GM12878 (cell line): ENCODE results near the gene DNMBP. TPM values are rescaled to one million over a fixed set of nuclear protein-coding genes. Genes with fewer than 3 reads are reported as not detected.

Source experiments
- ATAC-seq: fragments of 200-7000 bp; cut with Tn5 transposase; 3 replicates; pipeline ENCODE4 v1.9.1; 2020; ENCODE audit warnings: mild to moderate bottlenecking, moderate library complexity
- BruUV-seq: library from RNA; stranded (reverse); fragments of 400-500 nt; replicated peaks from 2 replicates; lab custom pipeline; 2021; lab: Mats Ljungman, UMichigan
- CTCF ChIA-PET: fragments of 300-600 bp; sonication (Branson Sonifier 250); formaldehyde crosslinking; extraction: SDS; loops from one replicate; lab custom pipeline; 2021; ENCODE audit warnings: inconsistent platforms; lab: Yijun Ruan, JAX
- POLR2A ChIA-PET: fragments of 350-600 bp; formaldehyde crosslinking; extraction: SDS; loops from one replicate; lab custom pipeline; 2021; ENCODE audit warnings: inconsistent platforms; lab: Charles Lee
- RAD21 ChIA-PET: fragments of 300-600 bp; sonication (Branson Sonifier 250); formaldehyde crosslinking; loops from one replicate; lab custom pipeline; 2023; ENCODE audit warnings: antibody characterized with exemption; ENCODE audit not compliant: unreplicated experiment; lab: Charles Lee
- SMC1A ChIA-PET: fragments of 300-600 bp; sonication (Branson Sonifier 250); formaldehyde crosslinking; loops from one replicate; lab custom pipeline; 2023; ENCODE audit not compliant: unreplicated experiment, uncharacterized antibody; lab: Charles Lee
- DNase-seq: peaks from one replicate; pipeline ENCODE4 v3.0.0-alpha.2; 2011; ENCODE audit warnings: low read depth, low spot score
- FAIRE-seq: peaks from 3 replicates; lab custom pipeline; 2011; peaks lifted over from hg19 to GRCh38; lab: Jason Lieb, UNC
- H2AFZ ChIP-seq: 2 replicates; pipeline ENCODE4 v1.6.0; 2011; ENCODE audit warnings: low read depth, low read length, control low read depth; ENCODE audit not compliant: control insufficient read depth
- H3K27ac ChIP-seq: 2 replicates; pipeline ENCODE4 v1.5.1; 2011; ENCODE audit warnings: control low read depth; ENCODE audit not compliant: control insufficient read depth, insufficient read depth
- H3K27me3 ChIP-seq, 2 experiments: replicated peaks in 1 of 2; 2 replicates each; pipeline versions ENCODE4 v1.6.0 to v1.6.1; 2011; ENCODE audit warnings: low read length in 1 of 2; ENCODE audit not compliant: control insufficient read depth in 2 of 2, insufficient read depth in 2 of 2
- H3K36me3 ChIP-seq, 2 experiments: 2 replicates each; pipeline ENCODE4 v1.5.1; 2011; ENCODE audit warnings: low read length in 1 of 2; ENCODE audit not compliant: control insufficient read depth in 2 of 2, insufficient read depth in 2 of 2
- H3K4me1 ChIP-seq: 2 replicates; pipeline ENCODE4 v1.6.1; 2011; ENCODE audit warnings: mild to moderate bottlenecking, low read length, moderate library complexity, mixed read lengths; ENCODE audit not compliant: control insufficient read depth, insufficient read depth
- H3K4me2 ChIP-seq: 2 replicates; pipeline ENCODE4 v1.6.0; 2011; ENCODE audit warnings: control low read depth; ENCODE audit not compliant: control insufficient read depth, insufficient read depth
- H3K4me3 ChIP-seq: fragments of 200-600 bp; sonication (generic); 2 replicates; pipeline ENCODE4 v1.5.1; 2016
- H3K79me2 ChIP-seq: 2 replicates; pipeline ENCODE4 v1.6.0; 2011; ENCODE audit warnings: low read length; ENCODE audit not compliant: control insufficient read depth, insufficient read depth
- H3K9ac ChIP-seq: 2 replicates; pipeline ENCODE4 v1.8.0; 2011; ENCODE audit warnings: low read length, control low read depth, mixed read lengths; ENCODE audit not compliant: control insufficient read depth, insufficient read depth
- H3K9me3 ChIP-seq: replicated peaks from 3 replicates; pipeline ENCODE4 v1.5.1; 2011; ENCODE audit warnings: mild to moderate bottlenecking, low read length; ENCODE audit not compliant: control insufficient read depth, insufficient read depth
- H4K20me1 ChIP-seq: 2 replicates; pipeline ENCODE4 v1.6.0; 2011; ENCODE audit not compliant: control insufficient read depth, insufficient read depth
- ATF3 ChIP-seq: IDR thresholded peaks from 2 replicates; pipeline ENCODE4 v1.6.1; 2011; ENCODE audit warnings: low read depth, mild to moderate bottlenecking, low read length, moderate library complexity, borderline replicate concordance; ENCODE audit errors: extremely low read depth
- CBX3 ChIP-seq: fragments of 200-600 bp; sonication (generic); IDR thresholded peaks from 2 replicates; pipeline ENCODE4 v1.6.1; 2016; ENCODE audit warnings: low read depth, borderline replicate concordance
- CBX5 ChIP-seq: sonication (generic); IDR thresholded peaks from 2 replicates; pipeline ENCODE4 v1.6.1; 2016; ENCODE audit warnings: low read depth, moderate library complexity, mild to moderate bottlenecking, inconsistent platforms
- CREM ChIP-seq: IDR thresholded peaks from 2 replicates; pipeline ENCODE4 v1.6.1; 2014; ENCODE audit warnings: antibody characterized with exemption, low read depth
- ELK1 ChIP-seq: IDR thresholded peaks from 2 replicates; pipeline ENCODE4 v1.6.1; 2012; ENCODE audit warnings: low read depth, low read length, improper control_type of control experiment
- IKZF1 ChIP-seq: fragments of 450-650 bp; conservative IDR thresholded peaks from 2 replicates; pipeline ENCODE4 v1.6.1; 2017; ENCODE audit warnings: antibody characterized with exemption, mild to moderate bottlenecking
- KLF5 ChIP-seq: fragments of 450-650 bp; IDR thresholded peaks from 2 replicates; pipeline ENCODE4 v1.6.1; 2014; ENCODE audit warnings: mild to moderate bottlenecking; ENCODE audit not compliant: partially characterized antibody
- MTA2 ChIP-seq: fragments of 450-650 bp; IDR thresholded peaks from 2 replicates; pipeline ENCODE4 v1.6.1; 2016; ENCODE audit warnings: low read depth, mild to moderate bottlenecking, moderate library complexity
- NFIC ChIP-seq: IDR thresholded peaks from 2 replicates; pipeline ENCODE4 v1.6.1; 2012; ENCODE audit warnings: low read depth, mild to moderate bottlenecking, inconsistent platforms, low read length, moderate library complexity
- POLR2A ChIP-seq: IDR thresholded peaks from 2 replicates; pipeline ENCODE4 v1.6.1; 2011; ENCODE audit warnings: low read depth, mild to moderate bottlenecking, low read length
- RB1 ChIP-seq: fragments of 450-650 bp; formaldehyde crosslinking; IDR thresholded peaks from 2 replicates; pipeline ENCODE4 v1.6.1; 2017; ENCODE audit warnings: mild to moderate bottlenecking, borderline replicate concordance
- SMARCA5 ChIP-seq: fragments of 450-650 bp; IDR thresholded peaks from 2 replicates; pipeline ENCODE4 v1.6.1; 2017; ENCODE audit warnings: mild to moderate bottlenecking
- SREBF1 ChIP-seq: IDR thresholded peaks from 2 replicates; pipeline ENCODE4 v1.6.1; 2012; ENCODE audit warnings: mild to moderate bottlenecking, low read length
- SUZ12 ChIP-seq: fragments of 200-600 bp; sonication (generic); IDR thresholded peaks from one replicate; pipeline ENCODE4 v1.6.1; 2018; ENCODE audit warnings: antibody characterized with exemption, mild to moderate bottlenecking; ENCODE audit not compliant: unreplicated experiment
- USF2 ChIP-seq: IDR thresholded peaks from 2 replicates; pipeline ENCODE4 v1.6.1; 2011; ENCODE audit warnings: low read depth, low read length, improper control_type of control experiment, borderline replicate concordance
- WGBS: methylation state at CpG from one replicate; pipeline ENCODE4 v1.1.6; 2016; ENCODE audit warnings: low lambda C conversion rate; ENCODE audit not compliant: insufficient replicate concordance, insufficient coverage; ENCODE audit errors: missing lambda C conversion rate; 5-methylcytosine and 5-hydroxymethylcytosine counted together
- in situ Hi-C: fragments of 300-500 bp; cut with MboI; formaldehyde crosslinking; loops from 9 replicates; pipeline ENCODE4 v1.14.3; 2018; ENCODE audit warnings: mixed read lengths
- intact Hi-C: fragments of 100-400 bp; cut with micrococcal nuclease; formaldehyde crosslinking; loops from one replicate; pipeline ENCODE4 v1.14.2; 2022; ENCODE audit not compliant: unreplicated experiment
- polyA plus RNA-seq, 11 experiments: library from polyadenylated mRNA; depleted of rRNA in 4 of 11; unstranded in 6 of 11; stranded (reverse) in 5 of 11; fragments of >200 nt; fragmentation: Nextera tagmentation in 4 of 11; fragmentation: Illumina TruSeq in 1 of 11; extraction: Ambion mirVana in 4 of 11; extraction: Trizol in 1 of 11; gene quantifications; 1 replicate in 1 of 11; 2 replicates in 10 of 11; pipeline versions ENCODE4 v1.2.1 to v1.2.3, GENCODE V29; 2011 to 2016; ENCODE audit warnings: inconsistent platforms in 2 of 11, missing spikeins in 2 of 11, low read depth in 1 of 11
- total RNA-seq, 4 experiments: library from RNA; depleted of rRNA in 3 of 4; stranded (reverse); fragments of >200 nt in 3 of 4; fragmentation: Illumina TruSeq in 1 of 4; extraction: Trizol in 1 of 4; gene quantifications; 2 replicates each; pipeline versions ENCODE4 v1.2.1 to v1.2.3, GENCODE V29; 2013 to 2021
- TF ChIP-seq, protein P1 (sequence below): fragments of 450-650 bp; IDR thresholded peaks from 2 replicates; pipeline ENCODE4 v1.6.1; 2018; ENCODE audit warnings: mild to moderate bottlenecking, low read depth, moderate library complexity; ENCODE audit not compliant: partially characterized antibody
- TF ChIP-seq, protein P2 (sequence below): fragments of 450-650 bp; IDR thresholded peaks from 2 replicates; pipeline ENCODE4 v1.6.1; 2017; ENCODE audit warnings: low read depth, mild to moderate bottlenecking, moderate library complexity

Gene DNMBP
- total and polyA plus RNA-seq, 10 of the 15 experiments (the other 5 are each of a cell fraction or from before 2014, with no cell fraction given): 7.1 to 45.0 (median 22.0) TPM

DNA sequence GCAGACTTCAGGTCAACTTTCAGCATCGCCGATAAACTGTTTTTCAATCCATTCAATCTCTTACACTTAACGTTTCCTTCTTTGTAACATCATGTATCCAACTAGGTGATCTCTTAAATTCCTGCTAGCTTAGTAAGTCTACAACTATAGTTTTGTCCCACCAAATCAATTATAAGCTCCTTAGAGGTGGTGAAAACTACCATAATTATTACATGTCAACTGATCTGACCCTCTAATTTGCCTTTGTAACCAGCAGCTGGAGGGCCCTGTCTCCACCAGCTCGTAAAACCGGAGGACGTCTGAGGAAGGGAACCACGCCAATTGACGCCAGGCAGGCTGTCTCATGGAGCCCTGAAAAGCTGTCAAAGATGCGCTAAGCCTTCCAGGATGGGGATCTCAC is 113.9 kb downstream of the DNMBP start:
- intact Hi-C loops: no loop called here
- no TSS peak for BruUV-seq
- TF ChIP-seq ATF3 (no peak), SREBF1 (no peak), NFIC (no peak), CBX3 (no peak), USF2 (no peak), RB1 (no peak), CBX5 (no peak), KLF5 (no peak), IKZF1 (no peak), ELK1 (no peak), POLR2A (no peak), MTA2 (no peak), CREM (no peak), SMARCA5 (no peak), SUZ12 (no peak)
- TF ChIP-seq, protein P1, sequence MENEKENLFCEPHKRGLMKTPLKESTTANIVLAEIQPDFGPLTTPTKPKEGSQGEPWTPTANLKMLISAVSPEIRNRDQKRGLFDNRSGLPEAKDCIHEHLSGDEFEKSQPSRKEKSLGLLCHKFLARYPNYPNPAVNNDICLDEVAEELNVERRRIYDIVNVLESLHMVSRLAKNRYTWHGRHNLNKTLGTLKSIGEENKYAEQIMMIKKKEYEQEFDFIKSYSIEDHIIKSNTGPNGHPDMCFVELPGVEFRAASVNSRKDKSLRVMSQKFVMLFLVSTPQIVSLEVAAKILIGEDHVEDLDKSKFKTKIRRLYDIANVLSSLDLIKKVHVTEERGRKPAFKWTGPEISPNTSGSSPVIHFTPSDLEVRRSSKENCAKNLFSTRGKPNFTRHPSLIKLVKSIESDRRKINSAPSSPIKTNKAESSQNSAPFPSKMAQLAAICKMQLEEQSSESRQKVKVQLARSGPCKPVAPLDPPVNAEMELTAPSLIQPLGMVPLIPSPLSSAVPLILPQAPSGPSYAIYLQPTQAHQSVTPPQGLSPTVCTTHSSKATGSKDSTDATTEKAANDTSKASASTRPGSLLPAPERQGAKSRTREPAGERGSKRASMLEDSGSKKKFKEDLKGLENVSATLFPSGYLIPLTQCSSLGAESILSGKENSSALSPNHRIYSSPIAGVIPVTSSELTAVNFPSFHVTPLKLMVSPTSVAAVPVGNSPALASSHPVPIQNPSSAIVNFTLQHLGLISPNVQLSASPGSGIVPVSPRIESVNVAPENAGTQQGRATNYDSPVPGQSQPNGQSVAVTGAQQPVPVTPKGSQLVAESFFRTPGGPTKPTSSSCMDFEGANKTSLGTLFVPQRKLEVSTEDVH: no peak
- TF ChIP-seq, protein P2, sequence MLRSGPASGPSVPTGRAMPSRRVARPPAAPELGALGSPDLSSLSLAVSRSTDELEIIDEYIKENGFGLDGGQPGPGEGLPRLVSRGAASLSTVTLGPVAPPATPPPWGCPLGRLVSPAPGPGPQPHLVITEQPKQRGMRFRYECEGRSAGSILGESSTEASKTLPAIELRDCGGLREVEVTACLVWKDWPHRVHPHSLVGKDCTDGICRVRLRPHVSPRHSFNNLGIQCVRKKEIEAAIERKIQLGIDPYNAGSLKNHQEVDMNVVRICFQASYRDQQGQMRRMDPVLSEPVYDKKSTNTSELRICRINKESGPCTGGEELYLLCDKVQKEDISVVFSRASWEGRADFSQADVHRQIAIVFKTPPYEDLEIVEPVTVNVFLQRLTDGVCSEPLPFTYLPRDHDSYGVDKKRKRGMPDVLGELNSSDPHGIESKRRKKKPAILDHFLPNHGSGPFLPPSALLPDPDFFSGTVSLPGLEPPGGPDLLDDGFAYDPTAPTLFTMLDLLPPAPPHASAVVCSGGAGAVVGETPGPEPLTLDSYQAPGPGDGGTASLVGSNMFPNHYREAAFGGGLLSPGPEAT: no peak

More for the DNA sequence above, 113.9 kb downstream of the DNMBP start:
- FAIRE-seq: no peak
- Histone ChIP-seq H3K9ac (no peak overlapping the region), H2AFZ (no peak overlapping the region), H3K4me1 (no peaks in the 10 kb centered on the region), H4K20me1 (no peaks in the 10 kb centered on the region), H3K9me3 (no peaks in the 10 kb centered on the region), H3K27me3 (no peaks in the 10 kb centered on the region), H3K4me2 (no peak overlapping the region), H3K4me3 (no peak overlapping the region), H3K27ac (no peak overlapping the region), H3K36me3 (peaks cover 14 to 67% of the 10 kb centered on the region in 2 experiments), H3K79me2 (no peaks in the 10 kb centered on the region)
- ATAC-seq: no peak
- ChIA-PET CTCF (interaction anchor here (0.6 to 1.5 kb wide), 3 partner anchors 148 to 158 kb away, joined by 3 to 4 read pairs (median 4); no protein-coding TSS in a partner anchor), RAD21 (no interaction called here), POLR2A (no interaction called here), SMC1A (interaction anchor here (0.8 to 1.2 kb wide), 4 partner anchors 9 to 150 kb away, joined by 3 to 4 read pairs (median 4); no protein-coding TSS in a partner anchor)
- DNase-seq: no peak
- WGBS: over 99% methylated on average over 9 of the region's 9 CpGs
- in situ Hi-C loops: no loop called here
